Pancreas (tissue), 10 donors: ENCODE results near the gene MIEN1. TPM values are rescaled to one million over a fixed set of nuclear protein-coding genes. Genes with fewer than 3 reads are reported as not detected.
"Not testable (repeated sequence)": the region's sequence is repeated elsewhere in the genome, so short reads cannot be mapped to it uniquely, and the experiment has no call there.

Source experiments
- ATAC-seq, 4 donors: fragments of 200-7000 bp; cut with Tn5 transposase; one replicate each; pipeline versions ENCODE4 v1.8.0 to v1.9.1; 2020; ENCODE audit warnings: mild to moderate bottlenecking in 4 of 4, moderate library complexity in 4 of 4
- DNase-seq, 6 donors: peaks; one replicate each; pipeline ENCODE4 v3.0.0-alpha.2; 2020
- FAIRE-seq: peaks from 2 replicates; lab custom pipeline; 2012; peaks lifted over from hg19 to GRCh38; lab: Jason Lieb, UNC
- H3K27ac ChIP-seq, 4 donors: fragments of 200-600 bp; sonication (generic); 1 replicate in 3 of 4; 2 replicates in 1 of 4; pipeline versions ENCODE4 v1.5.0 to v1.8.0; 2020
- H3K27me3 ChIP-seq, 4 donors: fragments of 200-600 bp; one replicate each; pipeline ENCODE4 v1.8.0; 2021
- H3K36me3 ChIP-seq, 3 donors: fragments of 200-600 bp; sonication (generic) in 1 of 3; one replicate each; pipeline versions ENCODE4 v1.5.0 to v1.8.0; 2020 to 2021
- H3K4me1 ChIP-seq, 3 donors: fragments of 200-600 bp; one replicate each; pipeline ENCODE4 v1.8.0; 2021
- H3K4me3 ChIP-seq, 4 donors: fragments of 200-600 bp; sonication (generic) in 2 of 4; one replicate each; pipeline versions ENCODE4 v1.5.0 to v1.8.0; 2020 to 2021
- H3K9me3 ChIP-seq, 4 donors: fragments of 200-600 bp; one replicate each; pipeline ENCODE4 v1.8.0; 2021
- WGBS, 2 donors: extraction: QIAGEN DNeasy Blood & Tissue Kit; methylation state at CpG; one replicate each; pipeline ENCODE4 v1.1.7; 2013; 5-methylcytosine and 5-hydroxymethylcytosine counted together
- intact Hi-C, 3 donors: fragments of 100-400 bp; cut with DNase I; formaldehyde crosslinking; loops; one replicate each; pipeline versions ENCODE4 v1.11.1 to v1.14.2; 2022
- polyA plus RNA-seq, 2 donors: library from polyadenylated mRNA; stranded (reverse); fragments of 200-250 nt; gene quantifications; one replicate each; pipeline ENCODE4 v1.2.3, GENCODE V29; 2013
- total RNA-seq, 6 donors: library from RNA; stranded (reverse); fragmentation: NEBNext Ultra II Directional in 4 of 6; extraction: Animal tissue kit (Norgen Biotek cat#: 25700) in 4 of 6; gene quantifications; one replicate each; pipeline versions ENCODE4 v1.2.1 to v1.2.4, GENCODE V29; 2021 to 2023
- TF ChIP-seq, protein P1 (sequence below), 4 donors: fragments of 200-600 bp; sonication (generic) in 3 of 4; IDR thresholded peaks; one replicate each; pipeline versions ENCODE4 v1.5.0 to v1.8.0; 2021; ENCODE audit warnings: antibody characterized with exemption in 4 of 4
- donor health status: healthy with polysubstance abuse.
- donor health status: DM: no; HTN: no; CAD: no; lungs with moderate emphysema.
- donor health status: DM: no; HTN: no; CAD: no.
- donor health status: control.
- donor health status: control.
- donor health status: Bipolar disorder and iron deficiency.
- donor health status: DM: yes; HTN: yes; CAD: no.
- donor health status: DM: no; HTN: no; CAD: no.
- donor health status: DM: no; HTN: no; CAD: no.
- donor health status: DM: yes; HTN: yes; CAD: no.

MIEN1 gene
- total and polyA plus RNA-seq, 8 donors: 17.0 to 75.2 (median 25.3) TPM

DNA sequence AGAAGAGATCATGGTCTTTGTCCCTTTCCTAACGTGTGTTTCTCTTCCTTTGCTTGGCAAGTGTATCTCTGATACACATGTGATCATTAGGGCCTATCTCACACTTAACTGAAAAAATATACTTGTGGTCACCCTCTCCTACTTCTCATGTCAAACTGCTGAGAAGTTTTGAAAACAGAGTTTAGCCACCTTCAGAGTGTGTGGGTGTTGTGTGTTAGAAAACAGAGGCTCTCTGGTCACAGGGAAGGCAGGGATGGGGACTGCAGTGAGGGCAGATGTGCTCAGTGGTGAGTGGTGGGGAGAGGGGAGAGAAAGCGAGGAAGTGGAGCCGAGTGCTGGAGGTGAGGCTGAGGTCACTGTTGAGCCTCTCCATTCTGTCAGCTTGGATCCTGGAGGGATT, 36.8 kb upstream of the MIEN1 start:
- intact Hi-C loops: no loop called here
- Histone ChIP-seq H3K27ac (no peak overlapping the region), H3K27me3 (no peaks in the 10 kb centered on the region), H3K4me1 (no peaks in the 10 kb centered on the region), H3K9me3 (no peaks in the 10 kb centered on the region), H3K4me3 (no peak overlapping the region), H3K36me3 (no peaks in the 10 kb centered on the region)
- WGBS, 2 donors: 67 to 73% methylated on average over 3 of the region's 3 CpGs
- TF ChIP-seq, protein P1, sequence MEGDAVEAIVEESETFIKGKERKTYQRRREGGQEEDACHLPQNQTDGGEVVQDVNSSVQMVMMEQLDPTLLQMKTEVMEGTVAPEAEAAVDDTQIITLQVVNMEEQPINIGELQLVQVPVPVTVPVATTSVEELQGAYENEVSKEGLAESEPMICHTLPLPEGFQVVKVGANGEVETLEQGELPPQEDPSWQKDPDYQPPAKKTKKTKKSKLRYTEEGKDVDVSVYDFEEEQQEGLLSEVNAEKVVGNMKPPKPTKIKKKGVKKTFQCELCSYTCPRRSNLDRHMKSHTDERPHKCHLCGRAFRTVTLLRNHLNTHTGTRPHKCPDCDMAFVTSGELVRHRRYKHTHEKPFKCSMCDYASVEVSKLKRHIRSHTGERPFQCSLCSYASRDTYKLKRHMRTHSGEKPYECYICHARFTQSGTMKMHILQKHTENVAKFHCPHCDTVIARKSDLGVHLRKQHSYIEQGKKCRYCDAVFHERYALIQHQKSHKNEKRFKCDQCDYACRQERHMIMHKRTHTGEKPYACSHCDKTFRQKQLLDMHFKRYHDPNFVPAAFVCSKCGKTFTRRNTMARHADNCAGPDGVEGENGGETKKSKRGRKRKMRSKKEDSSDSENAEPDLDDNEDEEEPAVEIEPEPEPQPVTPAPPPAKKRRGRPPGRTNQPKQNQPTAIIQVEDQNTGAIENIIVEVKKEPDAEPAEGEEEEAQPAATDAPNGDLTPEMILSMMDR (IDR thresholded peaks at IDR 0.05): no peak
- ATAC-seq (no peak), FAIRE-seq (no peak), DNase-seq (no peak)

DNA sequence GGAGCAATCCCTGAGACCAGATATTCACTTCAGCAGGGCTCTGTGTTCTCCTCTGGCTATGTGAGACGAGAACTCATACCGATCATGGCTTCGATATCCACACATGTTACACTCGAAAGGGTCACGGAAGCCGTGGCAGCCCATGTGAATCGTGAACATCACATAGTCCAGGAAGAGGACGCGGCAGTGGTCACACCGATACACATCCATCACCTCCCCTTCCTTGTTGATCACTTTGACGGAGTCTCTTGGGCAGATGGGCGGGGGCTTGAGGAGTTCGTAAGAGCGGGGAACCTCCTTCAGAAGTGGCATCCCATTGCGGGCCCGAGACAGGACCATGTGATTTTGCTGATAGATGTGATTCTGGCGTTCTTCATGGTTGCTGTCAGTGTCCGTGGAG, 35.4 kb upstream of the MIEN1 start:
- TF ChIP-seq, protein P1 (IDR thresholded peaks at IDR 0.05): no peak
- no peaks in the 10 kb centered on the region for H3K4me1 ChIP-seq
- intact Hi-C loops: no loop called here
- H3K36me3 ChIP-seq: no peaks in the 10 kb centered on the region
- H3K27me3 ChIP-seq: no peaks in the 10 kb centered on the region
- DNase-seq: no peak
- no peak overlapping the region for H3K4me3 ChIP-seq
- no peak overlapping the region for H3K27ac ChIP-seq
- 80 to 86% methylated on average over 18 of the region's 18 CpGs for WGBS, 2 donors
- no peak for ATAC-seq
- no peak for FAIRE-seq
- no peaks in the 10 kb centered on the region for H3K9me3 ChIP-seq

DNA sequence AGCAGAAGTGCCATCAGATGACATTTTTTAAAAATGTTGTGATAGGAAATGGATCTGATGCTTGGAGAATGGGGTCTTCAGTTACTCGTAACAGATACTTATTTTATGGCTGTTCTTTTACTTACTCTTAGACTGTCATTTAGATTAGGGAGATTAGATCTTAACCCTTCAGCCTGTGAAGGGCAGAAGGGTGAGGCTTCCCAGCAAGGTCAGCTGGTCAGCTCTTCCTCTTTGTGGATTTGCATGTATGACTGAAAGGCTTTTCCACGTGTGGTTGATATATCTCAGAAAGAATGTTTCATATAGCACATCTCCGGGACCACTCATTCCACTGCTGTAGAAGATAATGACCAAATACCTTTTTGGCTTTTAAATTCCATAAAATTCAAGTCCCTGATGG, 34.8 kb upstream of the MIEN1 start:
- Histone ChIP-seq H3K27ac (no peak overlapping the region), H3K9me3 (no peaks in the 10 kb centered on the region), H3K4me1 (no peaks in the 10 kb centered on the region), H3K27me3 (no peaks in the 10 kb centered on the region), H3K36me3 (no peaks in the 10 kb centered on the region), H3K4me3 (no peak overlapping the region)
- TF ChIP-seq, protein P1 (IDR thresholded peaks at IDR 0.05): no peak
- 55 to 64% methylated on average over 3 of the region's 3 CpGs for WGBS, 2 donors
- intact Hi-C loops: no loop called here
- no peak for ATAC-seq
- FAIRE-seq: no peak
- DNase-seq: no peak

DNA sequence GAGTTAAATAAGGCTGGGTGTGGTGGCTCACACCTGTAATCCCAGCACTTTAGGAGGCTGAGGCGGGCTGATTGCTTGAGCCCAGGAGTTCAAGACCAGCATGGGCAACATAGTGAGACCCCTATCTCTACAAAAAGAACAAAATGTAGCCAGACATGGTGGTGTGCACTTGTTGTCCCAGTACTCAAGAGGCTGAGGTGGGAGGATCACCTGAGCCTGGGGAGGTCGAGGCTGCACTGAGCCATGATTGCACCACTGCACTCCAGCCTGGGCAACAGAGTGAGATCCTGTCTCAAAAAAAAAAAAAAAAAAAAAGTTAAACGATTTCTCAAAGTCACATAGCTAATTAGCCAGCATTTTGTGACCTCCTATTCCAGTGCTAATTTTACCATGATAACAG, 33.8 kb upstream of the MIEN1 start:
- H3K27me3 ChIP-seq, FAIRE-seq, H3K9me3 ChIP-seq, H3K4me3 ChIP-seq, H3K36me3 ChIP-seq, ATAC-seq, H3K27ac ChIP-seq, H3K4me1 ChIP-seq, intact Hi-C loops, DNase-seq: not testable (repeated sequence)
- 55 to 60% methylated on average over 3 of the region's 3 CpGs for WGBS, 2 donors

DNA sequence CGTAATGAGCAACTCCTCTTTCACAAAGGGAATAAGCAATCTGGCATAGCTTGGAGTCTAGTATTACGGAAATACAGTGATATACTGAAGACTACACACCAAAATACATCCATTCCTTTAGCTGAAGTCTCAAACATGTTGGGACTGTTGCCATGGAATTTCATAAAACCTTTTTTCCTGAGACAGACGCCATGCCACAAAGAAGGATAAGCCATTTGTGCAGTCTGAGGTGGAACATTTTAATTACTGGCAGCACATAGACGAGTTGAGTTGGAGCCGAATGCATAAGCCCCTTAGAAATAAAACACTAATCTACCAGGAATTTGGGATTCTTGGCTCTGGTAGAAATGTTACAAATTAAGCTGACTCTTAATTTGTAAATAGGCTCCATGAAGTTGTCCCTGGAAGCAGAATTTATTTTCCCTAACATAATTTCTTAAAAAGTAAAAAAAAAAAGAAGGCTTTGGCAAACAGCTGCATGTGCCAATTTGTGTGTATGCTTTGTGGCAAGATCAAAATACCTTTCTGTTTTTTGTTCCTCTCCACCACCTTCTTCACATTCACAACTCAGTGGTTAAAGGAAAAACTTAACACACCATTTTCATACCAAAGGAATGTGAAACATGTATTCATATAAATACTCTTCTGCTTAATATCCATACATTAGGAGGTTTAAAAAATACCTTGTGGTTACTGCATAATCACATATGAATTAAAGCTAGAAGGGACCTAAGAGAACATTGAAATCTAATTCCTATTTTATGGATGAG, 32.9 kb upstream of the MIEN1 start:
- intact Hi-C loops: no loop called here
- H3K4me3 ChIP-seq: no peak overlapping the region
- no peaks in the 10 kb centered on the region for H3K36me3 ChIP-seq
- ATAC-seq (no peak), DNase-seq (no peak), FAIRE-seq (no peak)
- no peaks in the 10 kb centered on the region for H3K9me3 ChIP-seq
- TF ChIP-seq, protein P1 (IDR thresholded peaks at IDR 0.05): no peak
- no peaks in the 10 kb centered on the region for H3K4me1 ChIP-seq
- 59 to 63% methylated on average over 5 of the region's 5 CpGs for WGBS, 2 donors
- no peak overlapping the region for H3K27ac ChIP-seq
- H3K27me3 ChIP-seq: no peaks in the 10 kb centered on the region
